Renal cortex interstitium (tissue), 15 donors: ENCODE data around the gene SRBD1. TPM values are rescaled to one million over a fixed set of nuclear protein-coding genes. Genes with fewer than 3 reads are reported as not detected.

ENCODE experiments used
- DNase-seq, 11 donors: peaks; one replicate each; pipeline ENCODE4 v3.0.0-alpha.2; 2013; ENCODE audit warnings: low read depth in 9 of 11, low spot score in 4 of 11; ENCODE audit errors: extremely low read depth in 1 of 11
- long read RNA-seq, 16 experiments: transcript quantifications; one replicate each; lab custom pipeline, GENCODE V29; 2026
- polyA plus RNA-seq, 3 donors: library from polyadenylated mRNA; unstranded; fragments of 120-200 nt; gene quantifications; one replicate each; pipeline ENCODE4 v1.2.1, GENCODE V29; 2013; ENCODE audit not compliant: insufficient read length in 3 of 3

The SRBD1 gene, protein sequence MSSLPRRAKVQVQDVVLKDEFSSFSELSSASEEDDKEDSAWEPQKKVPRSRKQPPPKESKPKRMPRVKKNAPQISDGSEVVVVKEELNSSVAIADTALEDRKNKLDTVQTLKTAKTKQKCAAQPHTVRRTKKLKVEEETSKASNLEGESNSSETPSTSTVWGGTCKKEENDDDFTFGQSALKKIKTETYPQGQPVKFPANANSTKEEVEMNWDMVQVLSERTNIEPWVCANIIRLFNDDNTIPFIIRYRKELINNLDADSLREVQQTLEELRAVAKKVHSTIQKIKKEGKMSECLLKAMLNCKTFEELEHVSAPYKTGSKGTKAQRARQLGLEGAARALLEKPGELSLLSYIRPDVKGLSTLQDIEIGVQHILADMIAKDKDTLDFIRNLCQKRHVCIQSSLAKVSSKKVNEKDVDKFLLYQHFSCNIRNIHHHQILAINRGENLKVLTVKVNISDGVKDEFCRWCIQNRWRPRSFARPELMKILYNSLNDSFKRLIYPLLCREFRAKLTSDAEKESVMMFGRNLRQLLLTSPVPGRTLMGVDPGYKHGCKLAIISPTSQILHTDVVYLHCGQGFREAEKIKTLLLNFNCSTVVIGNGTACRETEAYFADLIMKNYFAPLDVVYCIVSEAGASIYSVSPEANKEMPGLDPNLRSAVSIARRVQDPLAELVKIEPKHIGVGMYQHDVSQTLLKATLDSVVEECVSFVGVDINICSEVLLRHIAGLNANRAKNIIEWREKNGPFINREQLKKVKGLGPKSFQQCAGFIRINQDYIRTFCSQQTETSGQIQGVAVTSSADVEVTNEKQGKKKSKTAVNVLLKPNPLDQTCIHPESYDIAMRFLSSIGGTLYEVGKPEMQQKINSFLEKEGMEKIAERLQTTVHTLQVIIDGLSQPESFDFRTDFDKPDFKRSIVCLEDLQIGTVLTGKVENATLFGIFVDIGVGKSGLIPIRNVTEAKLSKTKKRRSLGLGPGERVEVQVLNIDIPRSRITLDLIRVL
- 10 to 100 TPM; 20.8 to 26.9 (median 23.9) TPM for polyA plus RNA-seq
- long read RNA-seq, donor 1, partial matches to known transcripts: 0 of 1 reads
- long read RNA-seq, donor 1, other reads (novel, unspliced or antisense): 0 of 1 reads
- long read RNA-seq, donor 2, partial matches to known transcripts: 5 of 5 reads
- long read RNA-seq, donor 2, other reads (novel, unspliced or antisense): 0 of 5 reads
- long read RNA-seq, donor 3, partial matches to known transcripts: 0 of 1 reads
- long read RNA-seq, donor 3, other reads (novel, unspliced or antisense): 0 of 1 reads
- long read RNA-seq, donor 4, partial matches to known transcripts: 0 of 1 reads
- long read RNA-seq, donor 4, other reads (novel, unspliced or antisense): 0 of 1 reads
- long read RNA-seq, donor 5: 0 reads
- long read RNA-seq, donor 6: 0 reads
- long read RNA-seq, donor 7, partial matches to known transcripts: 6 of 8 reads
- long read RNA-seq, donor 7, other reads (novel, unspliced or antisense): 0 of 8 reads
- long read RNA-seq, donor 8, partial matches to known transcripts: 7 of 9 reads
- long read RNA-seq, donor 8, other reads (novel, unspliced or antisense): 0 of 9 reads
- long read RNA-seq, donor 9: 0 reads
- long read RNA-seq, donor 10, partial matches to known transcripts: 0 of 3 reads
- long read RNA-seq, donor 10, other reads (novel, unspliced or antisense): 0 of 3 reads
- long read RNA-seq, donor 11, partial matches to known transcripts: 0 of 1 reads
- long read RNA-seq, donor 11, other reads (novel, unspliced or antisense): 0 of 1 reads
- long read RNA-seq, donor 12: 0 reads
- long read RNA-seq, donor 13, partial matches to known transcripts: 10 of 12 reads
- long read RNA-seq, donor 13, other reads (novel, unspliced or antisense): 0 of 12 reads
- long read RNA-seq, donor 14, partial matches to known transcripts: 0 of 3 reads
- long read RNA-seq, donor 14, other reads (novel, unspliced or antisense): 0 of 3 reads
- long read RNA-seq, donor 15, partial matches to known transcripts: 6 of 7 reads
- long read RNA-seq, donor 15, other reads (novel, unspliced or antisense): 0 of 7 reads
- long read RNA-seq, donor 16, transcript SRBD1-201 (21 exons, 3,681 nt): major isoform, 7 of 13 reads
- long read RNA-seq, donor 16, partial matches to known transcripts: 6 of 13 reads
- long read RNA-seq, donor 16, other reads (novel, unspliced or antisense): 0 of 13 reads

DNA sequence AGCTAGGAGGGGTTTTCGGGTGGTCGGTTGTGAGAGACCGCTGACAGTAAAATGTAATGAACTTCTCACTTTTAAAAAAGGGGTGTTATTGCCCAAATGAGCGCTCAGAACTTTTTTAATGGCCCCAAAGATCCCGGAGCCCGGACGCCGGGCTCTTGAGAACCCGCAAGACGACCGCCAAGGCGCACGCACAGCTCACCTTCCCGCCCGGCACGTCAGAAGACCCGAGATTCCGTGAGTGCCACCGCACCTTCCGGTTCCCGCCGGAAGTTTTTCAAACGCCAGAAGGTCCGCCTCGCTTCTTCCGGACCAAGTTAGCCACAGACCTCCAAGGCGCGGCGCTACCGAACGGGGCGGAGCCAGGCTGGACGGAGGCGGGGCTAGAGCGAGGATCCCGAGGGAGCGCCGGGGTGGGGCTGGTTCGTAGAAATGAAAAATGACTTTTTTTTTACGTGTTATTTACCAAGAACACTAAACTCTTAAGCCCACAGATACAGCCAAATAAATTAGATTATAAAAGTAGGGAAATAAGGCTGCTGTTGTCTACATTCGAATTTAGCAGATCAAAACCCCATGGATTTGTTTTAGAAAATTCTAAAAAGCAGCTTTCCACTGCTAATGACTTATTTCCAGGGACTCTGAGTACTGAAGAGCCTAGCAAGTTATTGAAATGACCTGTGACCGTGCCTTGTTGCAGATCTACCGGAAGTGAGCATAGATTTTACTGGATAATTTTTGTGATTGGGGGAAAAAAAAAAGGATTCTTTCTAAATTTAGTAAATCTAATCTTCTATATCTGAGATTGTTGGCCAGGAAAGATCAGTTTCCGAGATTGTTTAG, at the start of gene SRBD1:
Gene SRBD1 (minus strand): TSS at position 248 of the 840 bp plus-strand sequence. CDS start 5,826 bp downstream, outside the sequence.
- peak; percentile 78 to 94 (median 89) for DNase-seq

DNA sequence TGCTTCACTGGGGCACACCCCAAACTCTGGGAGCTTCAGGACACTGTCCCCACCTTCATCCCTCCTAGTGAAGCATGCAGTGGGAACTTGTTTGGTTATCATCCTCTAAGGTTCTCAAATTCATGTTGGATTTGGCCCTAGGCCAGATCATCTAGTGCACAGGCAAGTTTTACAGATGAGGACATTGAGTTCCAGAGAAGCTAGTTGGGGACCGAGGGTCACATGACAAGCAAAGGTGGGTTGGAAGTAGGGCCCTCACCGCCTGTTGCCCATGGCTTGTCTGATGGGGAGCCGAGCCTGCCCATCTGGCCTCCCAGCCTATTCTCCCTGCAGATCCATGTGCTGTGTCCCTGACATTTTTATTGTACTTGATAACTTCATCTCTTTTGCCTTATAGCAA, 43.2 kb upstream of the SRBD1 start:
- DNase-seq: no peak

DNA sequence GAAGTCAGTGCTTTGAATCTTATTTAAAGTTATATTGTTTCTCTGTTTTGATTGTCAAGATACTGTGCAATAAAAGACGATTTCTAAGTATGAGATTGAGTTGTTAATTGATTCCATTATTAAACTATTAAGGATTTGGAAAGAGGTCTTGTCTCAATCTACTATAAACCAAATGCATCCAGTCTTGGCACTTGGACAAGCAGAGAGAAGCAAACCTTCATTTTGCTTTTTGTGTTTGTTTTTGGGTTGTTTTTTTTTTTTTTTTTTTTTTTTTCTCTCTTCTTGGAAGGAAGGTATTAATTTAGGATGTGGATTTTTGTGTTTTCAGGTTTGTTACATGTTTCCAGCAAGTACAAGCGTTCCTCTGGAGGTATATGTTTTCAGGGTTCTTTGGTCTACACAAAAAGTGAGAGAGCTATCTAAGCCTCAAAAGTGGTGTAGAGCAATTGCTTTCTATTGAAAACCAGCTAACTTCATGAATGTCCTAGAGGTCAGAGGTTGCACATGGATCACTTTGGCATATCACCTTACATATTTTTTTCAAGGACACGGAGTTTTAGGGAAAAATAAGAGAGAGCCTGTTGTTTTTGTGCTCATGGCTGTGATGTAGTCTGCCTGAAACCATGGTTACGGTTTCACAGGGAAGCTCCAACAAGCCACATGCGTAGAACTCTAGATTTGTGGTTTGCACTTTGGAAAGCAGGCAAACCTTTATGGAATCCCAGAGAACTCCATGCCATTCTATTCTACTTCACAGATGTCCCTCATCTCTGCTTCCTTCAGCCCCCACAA, 42.3 kb upstream of the SRBD1 start:
- DNase-seq: no peak

DNA sequence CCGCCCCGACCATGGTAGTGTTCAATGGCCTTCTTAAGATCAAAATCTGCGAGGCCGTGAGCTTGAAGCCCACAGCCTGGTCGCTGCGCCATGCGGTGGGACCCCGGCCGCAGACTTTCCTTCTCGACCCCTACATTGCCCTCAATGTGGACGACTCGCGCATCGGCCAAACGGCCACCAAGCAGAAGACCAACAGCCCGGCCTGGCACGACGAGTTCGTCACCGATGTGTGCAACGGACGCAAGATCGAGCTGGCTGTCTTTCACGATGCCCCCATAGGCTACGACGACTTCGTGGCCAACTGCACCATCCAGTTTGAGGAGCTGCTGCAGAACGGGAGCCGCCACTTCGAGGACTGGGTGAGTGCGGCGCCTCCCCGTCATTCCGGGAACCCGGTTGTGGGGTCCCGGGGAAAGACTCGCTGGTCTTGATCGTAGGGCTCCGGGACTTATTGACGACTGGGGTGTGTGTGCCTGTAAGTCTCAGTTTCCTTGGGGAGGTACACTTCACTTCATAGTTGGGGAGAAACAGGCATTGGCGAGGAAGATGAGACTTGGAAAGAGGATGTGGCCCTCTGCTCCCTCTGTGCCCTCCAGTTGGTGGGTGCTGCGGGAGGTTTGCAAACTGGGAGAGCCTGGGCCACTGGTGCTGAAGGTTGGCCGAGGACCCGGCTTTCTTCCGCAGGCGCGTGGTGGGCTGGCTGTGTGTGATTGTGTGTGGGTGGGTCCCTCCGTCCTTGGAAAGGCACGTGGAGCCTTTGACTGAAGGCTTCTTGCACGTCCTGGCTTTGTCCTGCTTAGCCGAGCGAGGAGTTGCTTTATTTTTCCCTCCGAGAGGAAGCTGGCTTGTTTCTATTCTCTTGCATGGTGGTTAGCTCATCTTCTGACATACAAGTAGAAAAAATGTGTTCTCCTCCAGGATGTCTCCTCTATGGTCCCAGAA, 41.3 kb upstream of the SRBD1 start:
- DNase-seq: peak in 3 of 11 donors; percentile 28 to 43 (median 36)

DNA sequence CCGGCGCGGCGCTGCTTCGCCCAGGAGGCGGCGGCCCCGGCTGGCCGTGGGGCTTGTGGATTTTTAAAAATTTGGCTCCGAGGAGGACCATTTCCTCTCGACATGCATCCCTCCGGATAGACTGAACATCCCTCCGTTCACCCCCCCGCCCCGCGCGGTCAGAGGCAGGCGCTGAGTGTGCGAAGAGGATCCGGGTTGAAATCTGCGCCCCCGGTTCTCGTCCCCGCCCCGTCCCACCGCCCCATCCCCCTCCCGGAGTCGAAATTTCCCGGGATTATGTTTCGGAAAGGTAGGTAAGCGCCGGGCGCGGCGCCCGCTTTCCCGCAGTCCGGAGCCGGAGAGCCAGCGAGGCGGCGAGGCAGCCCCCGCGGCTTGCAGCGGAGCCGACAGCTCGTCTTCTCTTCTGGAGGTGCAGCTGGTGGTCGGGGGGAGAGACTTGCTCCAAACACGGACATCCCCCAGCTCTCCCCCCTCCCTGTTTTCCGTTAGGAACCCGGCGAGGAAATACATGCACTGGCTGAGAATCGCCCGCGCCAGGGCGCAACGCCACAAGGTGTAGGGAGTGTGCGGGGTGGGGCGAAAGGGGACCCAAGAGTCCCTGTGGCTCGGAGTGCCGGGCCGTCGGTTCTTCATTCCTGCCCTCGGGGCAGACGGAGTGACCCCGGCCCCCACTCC, 40.5 kb upstream of the SRBD1 start, which contains the start of gene PRKCE:
Gene PRKCE (plus strand): TSS at position 261 of the 675 bp plus-strand sequence.
- peak in 3 of 11 donors; percentile 33 to 51 (median 45) for DNase-seq

DNA sequence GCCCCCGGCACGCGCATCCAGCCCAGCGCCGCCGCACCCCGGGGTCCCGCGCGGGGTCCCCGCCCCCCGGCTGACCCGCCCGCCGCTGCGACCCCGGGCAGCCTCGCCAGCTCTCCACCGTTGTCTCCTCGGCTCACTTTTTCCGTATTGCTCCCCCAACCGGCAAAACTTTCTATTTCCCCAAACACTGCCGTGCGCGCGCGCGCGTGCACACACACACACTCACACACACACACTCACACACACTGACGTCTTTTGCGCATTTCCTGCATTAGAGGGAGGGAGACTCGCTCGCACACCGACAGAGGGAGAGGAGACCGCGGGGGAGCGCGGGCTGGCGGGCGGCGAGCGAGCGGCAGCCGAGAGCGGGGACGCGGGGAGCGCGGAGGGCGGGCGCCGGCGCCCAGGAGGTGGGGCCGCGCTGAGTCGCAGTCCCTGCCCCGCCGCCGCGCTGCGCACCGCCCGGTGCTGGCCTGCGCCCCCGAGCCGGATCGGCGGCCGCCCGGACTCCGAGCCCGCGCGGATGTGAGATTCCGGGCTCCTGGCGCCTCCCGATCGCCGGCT, 39.9 kb upstream of the SRBD1 start:
- DNase-seq: peak; percentile 87 to 96 (median 93)

DNA sequence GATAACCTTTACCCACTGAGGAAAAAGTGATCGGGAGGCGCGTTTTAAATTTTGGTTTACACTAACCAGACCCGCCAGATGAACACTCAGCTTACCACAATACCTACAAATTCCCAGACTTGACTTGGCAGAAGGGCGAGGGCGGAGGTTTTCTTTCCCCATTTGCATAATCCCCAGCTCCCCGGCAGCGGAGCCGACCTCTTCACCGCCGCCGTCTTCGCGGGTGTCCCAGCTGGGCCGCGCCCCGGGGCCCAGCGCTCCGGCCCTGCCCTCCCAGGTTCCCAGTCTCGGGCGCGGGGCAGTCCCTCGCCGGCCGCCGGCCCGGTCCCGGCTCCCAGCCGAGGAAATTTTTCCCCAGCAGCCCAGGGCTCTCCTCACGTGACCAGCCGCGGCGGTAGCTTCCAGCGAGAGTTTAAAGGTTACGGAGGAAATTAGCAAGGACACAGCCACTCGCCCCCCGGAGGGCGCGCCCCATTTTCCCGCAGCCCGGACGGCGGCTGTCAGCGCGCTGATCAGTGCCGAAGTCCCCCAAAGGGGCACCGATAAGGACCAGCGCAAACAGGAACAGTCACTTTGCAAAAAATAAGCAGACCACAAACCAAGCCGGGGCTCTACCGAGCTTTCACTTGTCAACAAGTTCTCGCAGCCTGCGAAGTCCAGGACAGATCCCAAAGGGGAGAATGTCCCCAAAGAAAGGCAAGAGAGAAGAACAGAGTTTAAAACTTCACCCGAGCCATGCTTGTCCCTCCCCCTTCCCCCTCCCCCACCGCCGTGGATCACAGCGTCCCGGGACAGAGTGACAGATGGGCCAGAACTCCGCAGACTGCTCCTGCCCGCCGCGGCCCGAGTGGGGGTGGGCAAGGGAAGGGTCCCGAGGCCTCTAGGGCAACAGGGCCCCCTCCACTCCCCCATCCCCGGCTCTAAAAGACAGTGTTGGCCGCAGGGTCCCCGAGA, 39.1 kb upstream of the SRBD1 start:
- DNase-seq: peak in 4 of 11 donors; percentile 37 to 57 (median 44)

DNA sequence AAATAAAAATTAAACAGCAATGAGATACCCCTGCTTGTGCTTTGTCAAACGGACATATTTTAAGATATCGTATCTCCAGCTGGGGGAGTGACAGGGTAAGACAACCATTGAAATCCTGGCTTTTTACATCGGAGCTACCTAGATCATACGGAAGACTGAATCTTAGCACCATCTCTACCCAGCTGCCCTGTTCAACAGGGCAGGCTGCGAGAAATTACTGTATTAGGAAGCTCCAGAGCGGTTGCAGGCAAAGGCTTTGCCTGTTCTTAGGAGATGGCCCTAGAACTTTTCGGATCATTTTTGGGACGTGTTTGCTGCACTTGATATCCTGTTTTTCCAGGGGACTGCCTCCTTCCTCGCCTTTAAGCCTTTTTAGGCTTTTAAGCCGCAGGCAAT, 38.4 kb upstream of the SRBD1 start:
- no peak for DNase-seq

DNA sequence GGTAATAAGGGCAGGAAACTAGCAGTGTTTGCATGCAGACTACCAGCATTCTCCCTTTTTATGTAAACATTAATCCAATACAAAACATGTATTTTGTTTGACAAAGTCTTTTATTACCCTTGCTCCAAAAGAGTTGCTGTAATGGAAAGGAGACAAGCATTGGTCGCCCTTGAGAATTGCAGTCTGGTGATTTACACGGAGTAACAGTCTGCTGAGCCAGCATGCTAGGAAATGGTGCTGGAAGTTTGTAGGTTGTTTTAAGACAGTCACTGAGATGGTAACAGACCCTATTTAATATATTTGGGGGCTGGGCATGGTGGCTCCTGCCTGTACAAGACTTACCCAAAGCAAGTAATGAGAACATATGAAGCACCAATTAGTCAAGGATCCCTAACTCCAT, 37.6 kb upstream of the SRBD1 start:
- DNase-seq: no peak

DNA sequence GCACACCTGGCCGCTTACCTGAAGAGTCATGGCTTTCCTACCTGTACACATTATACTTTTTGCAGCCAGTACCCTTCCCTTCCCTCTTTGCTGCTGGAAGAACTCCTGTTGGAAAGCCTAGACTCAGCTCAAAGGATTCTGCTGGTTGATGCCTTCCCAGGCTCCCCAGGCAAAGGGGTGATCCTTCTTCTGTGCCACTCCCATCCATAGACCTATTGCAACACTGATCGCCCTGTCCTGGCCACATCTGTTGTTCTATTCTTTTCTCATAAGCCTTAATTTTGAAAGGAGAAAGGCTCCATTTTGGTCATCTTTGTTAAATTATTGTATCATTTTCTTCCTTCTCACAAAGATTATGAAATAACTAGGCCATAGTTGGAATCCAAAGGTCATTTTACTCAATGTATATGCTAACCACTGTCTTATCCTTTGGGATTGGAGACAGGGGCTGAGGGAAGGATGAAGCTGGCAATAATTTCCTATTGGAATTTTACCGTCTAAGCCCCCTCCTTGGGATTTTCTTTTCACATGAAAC, 37.0 kb upstream of the SRBD1 start:
- no peak for DNase-seq

DNA sequence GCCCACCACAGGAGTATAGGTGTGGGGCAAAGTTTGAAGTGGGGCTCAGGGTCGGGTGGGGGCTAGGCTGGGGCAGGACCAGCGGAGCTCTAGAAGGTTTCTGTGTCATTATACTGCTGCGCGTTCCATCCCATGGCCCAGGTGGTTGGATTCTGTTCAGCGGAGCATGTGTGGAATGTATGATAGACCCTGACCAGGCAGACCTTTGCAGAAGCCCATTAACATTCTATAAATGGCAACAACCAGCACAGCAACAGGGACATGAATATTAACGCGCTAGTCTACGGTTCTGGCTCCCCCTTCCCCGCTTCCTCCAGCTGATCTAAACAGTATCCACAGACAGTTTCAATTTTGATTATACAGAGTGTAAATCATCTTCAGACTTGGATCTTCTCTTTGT, 36.3 kb upstream of the SRBD1 start:
- DNase-seq: peak in 2 of 11 donors; percentile 17 to 46

DNA sequence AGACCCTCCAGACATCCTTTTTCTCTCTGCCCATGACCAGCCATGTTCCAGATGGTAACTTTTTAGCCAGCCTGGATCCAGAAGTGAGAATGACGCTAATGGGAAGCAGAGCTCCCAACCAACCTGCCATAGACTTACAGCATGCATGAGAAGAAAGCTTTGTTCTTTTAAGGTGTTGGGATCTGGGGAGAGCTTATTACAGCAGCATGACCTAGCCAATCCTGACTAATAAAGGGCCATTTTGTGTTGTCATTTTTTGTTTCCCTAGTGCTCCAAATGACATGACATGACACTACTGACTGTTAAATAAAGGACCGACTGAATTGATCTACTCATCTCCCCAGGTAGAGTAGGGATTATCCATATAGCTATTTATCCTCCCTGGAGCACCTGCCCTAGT, 35.2 kb upstream of the SRBD1 start:
- DNase-seq: no peak
